ENCODE measurements around the gene PPP1R13B.

PPP1R13B gene

GRCh38 chr14:103716899-103717411, 130.4 kb downstream of the PPP1R13B start:
- Histone ChIP-seq H4K91ac (ENCODE audit: low read depth, low read length, poor library complexity) (no peak overlapping the region), H3K18ac (ENCODE audit: low read length) (no peak overlapping the region), H3K4me2 (ENCODE audit: insufficient read depth, low read length, poor library complexity, severe bottlenecking) (peak overlapping the region; percentile 78), H2BK120ac (ENCODE audit: low read depth, low read length) (no peak overlapping the region), H2BK15ac (ENCODE audit: low read length) (no peak overlapping the region), H4K8ac (ENCODE audit: low read depth, low read length) (no peak overlapping the region), H3K23ac (ENCODE audit: low read depth, low read length, poor library complexity) (no peak overlapping the region), H2AFZ (ENCODE audit: low read length) (no peak overlapping the region), H3K27me3 (ENCODE audit: control insufficient read depth in 3 of 3, insufficient read depth in 3 of 3, low read depth in 1 of 3, low read length in 3 of 3) (no peaks in the 10 kb centered on the region), H2BK5ac (ENCODE audit: low read length) (no peak overlapping the region), H3K4me1 (ENCODE audit: control insufficient read depth in 2 of 2, insufficient read depth in 1 of 2, low read depth in 1 of 2, low read length in 2 of 2) (peaks cover 24 to 27% of the 10 kb centered on the region in 2 donors), H3K9me3 (replicated peaks in 1 of 2; ENCODE audit: control insufficient read depth in 2 of 2, insufficient read depth in 1 of 2, low read depth in 1 of 2, low read length in 2 of 2) (no peaks in the 10 kb centered on the region), H2AK5ac (ENCODE audit: low read depth, low read length) (no peak overlapping the region), H3K4me3 (ENCODE audit: low read length in 2 of 2) (peak overlapping the region in 1 of 2 donors; percentile 85), H2BK12ac (ENCODE audit: low read length) (no peak overlapping the region), H3K9ac (ENCODE audit: low read depth, low read length, poor library complexity) (peak overlapping the region; percentile 30), H3K36me3 (replicated peaks in 1 of 2; ENCODE audit: control insufficient read depth in 2 of 2, insufficient read depth in 2 of 2, low read length in 2 of 2) (peaks cover 2 to 37% of the 10 kb centered on the region in 2 donors), H3K4ac (ENCODE audit: low read length) (no peak overlapping the region), H3K27ac (replicated peaks; ENCODE audit: low read length) (no peak overlapping the region), H3K79me1 (ENCODE audit: low read depth, low read length) (peaks cover 34% of the 10 kb centered on the region), H3K14ac (ENCODE audit: low read length) (no peak overlapping the region)
- no peak for DNase-seq (ENCODE audit: low spot score)
- no CpG with 5 or more reads among the region's 17 CpGs for WGBS, 2 donors (ENCODE audit: extremely low coverage in 2 of 2, insufficient read length in 2 of 2, insufficient replicate concordance in 1 of 2)

DNA sequence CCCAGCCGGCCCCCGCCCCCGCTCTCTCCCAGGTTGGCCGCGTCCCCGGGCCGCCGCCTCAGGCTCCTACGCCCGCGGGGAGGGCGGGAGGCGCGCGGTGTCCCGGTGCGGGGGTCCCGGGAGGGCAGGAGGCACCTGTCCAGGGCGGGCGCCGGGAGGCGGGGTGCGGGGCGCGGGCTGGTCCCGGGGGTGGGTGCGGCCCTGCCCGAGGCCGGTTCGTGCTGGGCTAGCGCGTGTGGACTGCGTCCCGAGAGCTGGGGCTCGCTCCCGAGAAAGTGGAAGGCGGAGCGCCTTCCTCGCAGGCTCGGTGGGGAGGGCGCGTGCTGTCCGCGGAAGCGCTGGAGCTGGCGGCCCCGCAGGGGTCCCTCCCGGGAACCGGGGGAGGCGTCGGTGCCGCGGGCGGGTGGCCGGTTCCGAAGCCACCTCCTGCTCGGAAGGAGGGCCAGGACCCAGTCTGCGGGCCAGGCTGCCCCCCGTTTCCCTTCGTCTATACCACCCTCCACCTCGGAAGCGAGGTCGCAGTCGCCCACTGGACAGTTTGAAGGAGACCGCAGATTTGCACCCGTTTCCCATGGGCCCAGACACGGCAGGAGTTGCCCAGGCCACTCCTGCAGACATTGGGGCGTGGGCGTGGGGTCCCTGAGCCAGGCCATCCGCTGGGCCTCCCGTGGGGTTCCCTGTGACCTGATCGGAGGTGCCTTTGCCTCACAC, 131.1 kb downstream of the PPP1R13B start:
- peak overlapping the region; percentile 92 for H3K9ac ChIP-seq (ENCODE audit: low read depth, low read length, poor library complexity)
- H2AFZ ChIP-seq (ENCODE audit: low read length), result peak overlapping the region; percentile 90
- H3K36me3 ChIP-seq (replicated peaks in 1 of 2; ENCODE audit: control insufficient read depth in 2 of 2, insufficient read depth in 2 of 2, low read length in 2 of 2), result peaks cover 2 to 44% of the 10 kb centered on the region in 2 donors
- no peak overlapping the region for H3K27ac ChIP-seq (replicated peaks; ENCODE audit: low read length)
- H3K4me3 ChIP-seq (ENCODE audit: low read length in 2 of 2), result peak overlapping the region; percentile 85 to 89
- H4K91ac ChIP-seq (ENCODE audit: low read depth, low read length, poor library complexity), result no peak overlapping the region
- no peak overlapping the region for H2BK120ac ChIP-seq (ENCODE audit: low read depth, low read length)
- peak overlapping the region; percentile 88 for H2AK5ac ChIP-seq (ENCODE audit: low read depth, low read length)
- H3K4ac ChIP-seq (ENCODE audit: low read length), result no peak overlapping the region
- H2BK15ac ChIP-seq (ENCODE audit: low read length), result peak overlapping the region; percentile 67
- H3K4me2 ChIP-seq (ENCODE audit: insufficient read depth, low read length, poor library complexity, severe bottlenecking), result peak overlapping the region; percentile 78
- H3K4me1 ChIP-seq (ENCODE audit: control insufficient read depth in 2 of 2, insufficient read depth in 1 of 2, low read depth in 1 of 2, low read length in 2 of 2), result peaks cover 24 to 27% of the 10 kb centered on the region in 2 donors
- H2BK12ac ChIP-seq (ENCODE audit: low read length), result no peak overlapping the region
- H3K18ac ChIP-seq (ENCODE audit: low read length), result peak overlapping the region; percentile 76
- H3K27me3 ChIP-seq (ENCODE audit: control insufficient read depth in 3 of 3, insufficient read depth in 3 of 3, low read depth in 1 of 3, low read length in 3 of 3), result no peaks in the 10 kb centered on the region
- peak overlapping the region; percentile 80 for H3K23ac ChIP-seq (ENCODE audit: low read depth, low read length, poor library complexity)
- no CpG with 5 or more reads among the region's 72 CpGs for WGBS, 2 donors (ENCODE audit: extremely low coverage in 2 of 2, insufficient read length in 2 of 2, insufficient replicate concordance in 1 of 2)
- no peaks in the 10 kb centered on the region for H3K9me3 ChIP-seq (replicated peaks in 1 of 2; ENCODE audit: control insufficient read depth in 2 of 2, insufficient read depth in 1 of 2, low read depth in 1 of 2, low read length in 2 of 2)
- H2BK5ac ChIP-seq (ENCODE audit: low read length), result peak overlapping the region; percentile 39
- H3K79me1 ChIP-seq (ENCODE audit: low read depth, low read length), result peaks cover 37% of the 10 kb centered on the region
- peak overlapping the region; percentile 75 for H3K14ac ChIP-seq (ENCODE audit: low read length)
- H4K8ac ChIP-seq (ENCODE audit: low read depth, low read length), result no peak overlapping the region
- no peak for DNase-seq (ENCODE audit: low spot score)

DNA sequence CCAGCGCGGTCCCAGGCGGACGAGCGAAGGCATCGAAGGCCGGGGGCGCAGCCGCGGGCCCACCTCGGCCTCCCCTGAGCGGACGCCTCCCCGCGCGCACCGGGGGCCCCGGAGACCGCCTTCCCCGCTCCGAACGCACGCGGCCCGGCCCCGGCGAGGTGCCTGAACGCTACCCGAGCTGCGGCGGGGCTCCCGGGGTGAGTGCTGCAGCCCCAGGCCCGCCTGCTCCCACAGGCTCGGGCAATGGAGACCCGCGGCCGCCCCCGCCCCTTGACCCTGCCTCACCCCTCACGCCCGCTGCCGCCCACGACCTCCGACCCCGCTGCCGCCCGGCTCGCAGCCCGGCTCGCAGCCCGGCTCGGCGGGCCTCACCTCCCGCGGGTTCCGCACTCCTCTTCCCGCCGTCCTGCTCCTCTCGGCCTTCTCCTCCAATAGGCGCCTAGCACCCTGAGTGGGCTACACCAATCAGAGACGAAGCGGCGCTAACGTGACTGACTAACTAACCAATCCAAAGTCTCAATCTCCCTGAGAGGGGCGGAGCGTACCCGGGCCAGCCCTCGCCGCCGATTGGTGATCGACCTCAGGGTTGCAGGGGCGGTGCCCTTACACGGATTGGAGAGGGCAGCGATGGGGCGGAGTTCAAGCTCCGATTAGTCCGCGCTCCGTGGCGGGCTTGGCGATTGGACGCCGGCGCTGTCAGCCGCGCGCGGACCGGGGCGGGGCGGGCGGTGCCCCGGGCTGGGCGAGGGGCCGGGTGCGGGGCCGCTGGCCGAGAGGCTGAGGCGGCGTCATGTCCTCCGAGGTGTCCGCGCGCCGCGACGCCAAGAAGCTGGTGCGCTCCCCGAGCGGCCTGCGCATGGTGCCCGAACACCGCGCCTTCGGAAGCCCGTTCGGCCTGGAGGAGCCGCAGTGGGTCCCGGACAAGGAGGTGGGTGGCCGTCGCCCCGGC, 132.0 kb downstream of the PPP1R13B start, which contains the start of the genes XRCC3 and ZFYVE21:
Gene XRCC3 (minus strand): TSS at position 400 of the 949 bp plus-strand sequence. CDS start 4,364 bp downstream, outside the sequence.
Gene ZFYVE21 (plus strand): TSS at position 759 of the 949 bp plus-strand sequence. CDS start 32 bp downstream, at position 791.
- peak within 1 kb of the TSS; percentile 66 for H2BK5ac ChIP-seq (ENCODE audit: low read length)
- H3K4me1 ChIP-seq (ENCODE audit: control insufficient read depth in 2 of 2, insufficient read depth in 1 of 2, low read depth in 1 of 2, low read length in 2 of 2), result peaks cover 27 to 30% of the 10 kb centered on the region in 2 donors
- peaks cover 2 to 52% of the 10 kb centered on the region in 2 donors for H3K36me3 ChIP-seq (replicated peaks in 1 of 2; ENCODE audit: control insufficient read depth in 2 of 2, insufficient read depth in 2 of 2, low read length in 2 of 2)
- H4K8ac ChIP-seq (ENCODE audit: low read depth, low read length), result peak within 1 kb of the TSS; percentile 65
- no peak within 1 kb of the TSS for H2BK12ac ChIP-seq (ENCODE audit: low read length)
- no peak within 1 kb of the TSS for H2BK120ac ChIP-seq (ENCODE audit: low read depth, low read length)
- peak within 1 kb of the TSS; percentile 94 for H3K14ac ChIP-seq (ENCODE audit: low read length)
- peak within 1 kb of the TSS; percentile 98 for H3K18ac ChIP-seq (ENCODE audit: low read length)
- H2AK5ac ChIP-seq (ENCODE audit: low read depth, low read length), result peak within 1 kb of the TSS; percentile 88
- H3K27ac ChIP-seq (replicated peaks; ENCODE audit: low read length), result peak within 1 kb of the TSS; percentile 69
- no peak within 1 kb of the TSS for H3K4ac ChIP-seq (ENCODE audit: low read length)
- H2BK15ac ChIP-seq (ENCODE audit: low read length), result peak within 1 kb of the TSS; percentile 67
- H4K91ac ChIP-seq (ENCODE audit: low read depth, low read length, poor library complexity), result no peak within 1 kb of the TSS
- no CpG with 5 or more reads among the region's 121 CpGs for WGBS, 2 donors (ENCODE audit: extremely low coverage in 2 of 2, insufficient read length in 2 of 2, insufficient replicate concordance in 1 of 2)
- no peaks in the 10 kb centered on the region for H3K27me3 ChIP-seq (ENCODE audit: control insufficient read depth in 3 of 3, insufficient read depth in 3 of 3, low read depth in 1 of 3, low read length in 3 of 3)
- peak within 1 kb of the TSS; percentile 92 for H3K9ac ChIP-seq (ENCODE audit: low read depth, low read length, poor library complexity)
- H3K23ac ChIP-seq (ENCODE audit: low read depth, low read length, poor library complexity), result peak within 1 kb of the TSS; percentile 98
- DNase-seq (ENCODE audit: low spot score), result peak; percentile 100
- H3K79me1 ChIP-seq (ENCODE audit: low read depth, low read length), result peaks cover 31% of the 10 kb centered on the region
- H2AFZ ChIP-seq (ENCODE audit: low read length), result peak within 1 kb of the TSS; percentile 90
- no peaks in the 10 kb centered on the region for H3K9me3 ChIP-seq (replicated peaks in 1 of 2; ENCODE audit: control insufficient read depth in 2 of 2, insufficient read depth in 1 of 2, low read depth in 1 of 2, low read length in 2 of 2)
- peak within 1 kb of the TSS; percentile 85 to 89 for H3K4me3 ChIP-seq (ENCODE audit: low read length in 2 of 2)
- peak within 1 kb of the TSS; percentile 83 for H3K4me2 ChIP-seq (ENCODE audit: insufficient read depth, low read length, poor library complexity, severe bottlenecking)
